Measurements from ENCODE around the gene TRIP13.
"Not testable (repeated sequence)": the region's sequence is repeated elsewhere in the genome, so short reads cannot be mapped to it uniquely, and the experiment has no call there.

TRIP13 gene

GRCh38 chr5:892394-893136 lies at the start of gene TRIP13, which contains the start of gene BRD9:
TRIP13 (plus strand) TSS chr5:892884; CDS start chr5:892999, 115 bp downstream.
BRD9 (minus strand) TSS chr5:892801; CDS start chr5:892657, 144 bp downstream.
- Histone ChIP-seq H3K4me2 (peak within 1 kb of the TSS; percentile 99), H4K20me1 (peaks cover 46% of the 10 kb centered on the region), H3K9ac (peak within 1 kb of the TSS; percentile 92), H3K4me1 (peaks cover 32% of the 10 kb centered on the region), H3K36me3 (peaks cover 74% of the 10 kb centered on the region), H3K9me3 (no peaks in the 10 kb centered on the region), H3K27me3 (no peaks in the 10 kb centered on the region), H3K4me3 (peak within 1 kb of the TSS; percentile 94), H3K27ac (peak within 1 kb of the TSS; percentile 92)
- TF ChIP-seq Cebpa-rat (IDR thresholded peaks at IDR 0.05): no peak

DNA sequence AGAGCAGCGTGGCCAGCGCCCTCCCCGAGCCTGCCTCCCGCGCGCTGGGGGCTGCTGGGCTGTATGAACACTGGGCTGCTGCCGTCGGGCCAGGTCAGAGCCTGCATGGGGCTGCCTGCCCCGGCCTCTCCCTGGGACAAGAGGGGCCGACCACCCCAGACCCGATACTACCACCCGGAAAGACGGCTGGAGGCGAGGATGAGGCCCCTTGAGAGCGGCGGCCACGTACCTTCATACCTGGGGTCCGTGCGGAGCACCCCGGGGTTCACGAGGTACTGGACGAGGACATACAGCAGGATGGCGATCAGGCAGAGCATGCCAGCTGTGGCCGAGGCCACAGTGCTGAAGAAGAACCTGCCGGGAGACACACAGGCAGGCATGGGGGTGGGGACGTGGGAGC lies 49.3 kb upstream of the TRIP13 start:
- H3K27ac ChIP-seq, H3K36me3 ChIP-seq, H3K4me3 ChIP-seq, H4K20me1 ChIP-seq, H3K9me3 ChIP-seq, H3K9ac ChIP-seq, H3K27me3 ChIP-seq, H3K4me2 ChIP-seq: not testable (repeated sequence)
- peaks cover 21% of the 10 kb centered on the region for H3K4me1 ChIP-seq

GRCh38 chr5:843926-844325 lies 48.8 kb upstream of the TRIP13 start:
- not testable (repeated sequence) for H3K4me2 ChIP-seq, H3K27me3 ChIP-seq, H3K4me3 ChIP-seq, H3K27ac ChIP-seq, H3K36me3 ChIP-seq, H3K9ac ChIP-seq, H4K20me1 ChIP-seq, H3K9me3 ChIP-seq
- peaks cover 17% of the 10 kb centered on the region for H3K4me1 ChIP-seq

DNA sequence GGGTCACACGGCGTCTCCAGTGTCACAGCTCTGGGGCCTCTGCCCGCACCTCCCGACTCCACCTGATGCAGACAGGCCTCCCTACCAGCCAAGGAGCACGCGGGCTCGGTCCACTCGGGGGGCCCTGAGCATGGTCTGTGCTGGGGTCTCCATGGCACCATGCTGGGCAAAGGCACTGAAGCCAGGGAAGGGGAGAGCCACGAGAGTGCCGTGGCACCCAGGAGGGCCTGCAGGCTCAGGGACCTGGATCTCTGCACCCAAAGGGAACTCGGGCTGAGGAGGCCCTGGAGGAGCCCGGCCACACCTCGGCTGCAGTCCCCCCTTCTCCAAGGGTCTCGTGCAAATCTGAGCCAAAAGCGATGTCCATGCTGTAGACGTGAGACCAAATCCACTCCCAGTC lies 48.3 kb upstream of the TRIP13 start:
- H3K4me1 ChIP-seq: peaks cover 17% of the 10 kb centered on the region
- H3K36me3 ChIP-seq, H3K4me2 ChIP-seq, H4K20me1 ChIP-seq, H3K27ac ChIP-seq, H3K9me3 ChIP-seq, H3K27me3 ChIP-seq, H3K9ac ChIP-seq, H3K4me3 ChIP-seq: not testable (repeated sequence)

DNA sequence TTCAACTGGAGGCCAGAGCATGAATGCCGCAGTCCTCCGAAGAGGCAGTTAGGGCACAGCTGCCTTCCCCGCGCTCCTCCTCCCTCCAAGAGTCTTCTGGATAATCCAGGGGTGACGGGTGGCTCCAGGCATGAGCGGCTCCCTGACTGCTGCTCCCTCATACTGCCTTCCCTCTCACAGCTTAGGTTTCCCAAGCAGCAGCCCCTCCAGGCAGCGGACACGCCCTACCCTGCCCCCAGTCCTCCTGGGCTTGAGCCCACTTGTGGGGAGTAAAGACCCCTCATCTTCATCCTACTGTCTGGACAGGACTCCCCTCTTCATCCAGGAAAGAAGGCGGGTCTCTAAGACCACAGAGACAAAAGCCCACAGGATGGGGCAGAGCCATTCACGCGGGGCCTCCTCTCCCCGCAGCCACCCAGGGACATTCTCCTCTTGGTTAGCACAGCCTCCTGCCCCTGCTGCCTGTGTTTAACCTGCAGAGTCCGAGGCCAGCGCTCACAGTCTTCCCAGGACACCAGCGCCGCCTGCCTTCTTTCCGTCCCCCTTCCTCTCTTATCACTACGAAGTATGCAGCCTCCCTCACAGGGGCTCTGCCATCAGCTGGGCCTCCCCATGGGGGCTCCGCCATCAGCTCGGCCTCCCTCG lies 47.5 kb upstream of the TRIP13 start:
- H3K36me3 ChIP-seq, H3K9me3 ChIP-seq, H3K4me2 ChIP-seq, H4K20me1 ChIP-seq, H3K27me3 ChIP-seq, H3K4me3 ChIP-seq, H3K27ac ChIP-seq, H3K9ac ChIP-seq: not testable (repeated sequence)
- peaks cover 17% of the 10 kb centered on the region for H3K4me1 ChIP-seq

DNA sequence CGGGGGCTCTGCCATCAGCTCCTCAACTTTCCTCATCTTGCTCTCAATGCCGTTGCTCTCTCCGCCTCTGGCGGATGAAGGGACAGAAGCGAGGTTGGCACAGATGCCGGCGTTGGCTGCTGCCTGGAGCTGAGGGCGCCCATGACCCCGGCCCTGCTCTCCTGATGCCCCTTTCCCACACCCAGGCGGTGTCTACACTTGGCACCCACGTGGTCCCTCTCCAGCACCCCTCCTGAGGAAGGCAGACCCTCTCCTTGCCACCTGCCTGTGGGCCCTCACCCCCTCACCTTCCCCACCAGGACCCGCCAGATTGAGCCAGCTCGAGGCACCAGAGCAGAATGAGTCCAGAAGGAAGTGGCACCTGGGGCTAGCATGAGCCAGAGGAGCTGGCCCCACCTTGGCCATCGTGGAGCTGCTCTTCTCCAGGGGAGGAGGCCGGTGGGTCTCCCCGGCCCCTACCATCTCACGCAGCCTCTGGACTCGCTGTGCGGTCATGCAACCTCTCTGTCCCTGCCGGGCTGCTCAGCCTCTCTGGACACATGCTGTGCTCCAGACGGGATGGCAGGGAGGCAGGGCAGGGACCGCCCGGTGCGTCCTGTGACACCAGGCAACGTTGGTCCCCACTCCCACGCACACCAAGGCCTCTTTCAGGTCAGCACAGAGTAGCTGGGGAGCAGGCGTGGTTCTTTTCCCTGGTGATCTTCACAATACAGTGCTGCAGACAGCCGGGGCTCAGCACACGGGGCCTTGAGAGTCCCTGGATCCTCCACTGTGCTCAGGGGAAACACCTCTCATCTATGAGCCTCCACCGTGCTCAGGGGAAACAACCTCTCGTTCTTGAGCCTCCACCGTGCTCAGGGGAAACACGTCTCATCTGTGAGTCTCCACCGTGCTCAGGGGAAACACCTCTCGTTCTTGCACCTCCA lies 46.7 kb upstream of the TRIP13 start:
- H3K27ac ChIP-seq, H3K27me3 ChIP-seq, H4K20me1 ChIP-seq, H3K4me2 ChIP-seq, H3K9ac ChIP-seq, H3K9me3 ChIP-seq, H3K36me3 ChIP-seq, H3K4me3 ChIP-seq: not testable (repeated sequence)
- H3K4me1 ChIP-seq: peaks cover 17% of the 10 kb centered on the region

- H4K20me1 ChIP-seq, H3K4me3 ChIP-seq, H3K9me3 ChIP-seq, H3K27ac ChIP-seq, H3K4me2 ChIP-seq, H3K36me3 ChIP-seq, H3K9ac ChIP-seq, H3K27me3 ChIP-seq: not testable (repeated sequence)
- H3K4me1 ChIP-seq: peaks cover 11% of the 10 kb centered on the region
Observed at GRCh38 chr5:846602-847091, 46.0 kb upstream of the TRIP13 start.

DNA sequence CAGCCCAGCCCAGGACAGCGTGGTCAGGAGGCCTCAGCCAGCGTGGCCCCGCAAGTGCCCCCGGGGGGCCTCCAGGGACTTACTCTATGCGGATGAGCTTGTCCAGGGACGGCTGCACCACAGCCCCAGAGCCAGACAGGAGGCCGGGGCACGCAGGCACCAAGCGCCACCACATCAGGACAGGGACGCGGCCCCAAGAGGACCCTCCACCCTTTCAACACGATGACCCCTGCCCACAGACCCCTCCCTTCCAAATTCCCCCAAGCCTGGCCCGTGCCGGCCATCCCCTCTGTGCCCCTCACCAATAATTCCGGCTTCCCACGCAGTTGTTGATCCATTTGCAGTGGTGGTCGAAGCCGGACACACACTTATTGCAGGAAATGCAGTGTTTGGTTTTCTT lies 45.5 kb upstream of the TRIP13 start:
- H3K9me3 ChIP-seq, H3K4me3 ChIP-seq, H3K9ac ChIP-seq: not testable (repeated sequence)

DNA sequence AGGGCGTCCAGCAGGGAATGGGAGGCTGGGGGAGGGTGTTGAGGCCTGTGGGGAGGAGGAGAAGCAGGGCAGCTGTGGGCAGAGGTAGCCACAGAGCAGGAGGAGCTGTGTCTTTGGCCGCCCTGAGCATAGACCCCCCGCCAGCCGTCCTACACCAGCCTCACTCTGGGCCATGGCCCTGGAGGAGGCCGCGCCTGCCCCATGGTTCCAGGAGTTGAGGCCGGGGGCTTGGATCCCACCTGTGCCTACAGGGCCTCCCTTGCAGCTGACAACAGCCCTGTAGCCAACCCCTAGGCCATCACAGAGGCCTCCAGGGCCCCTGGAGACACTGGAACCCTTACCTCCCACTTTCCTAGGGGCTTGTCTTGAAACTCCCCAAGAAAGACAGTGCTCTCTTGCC lies 44.9 kb upstream of the TRIP13 start:
- not testable (repeated sequence) for H3K4me2 ChIP-seq, H4K20me1 ChIP-seq, H3K4me3 ChIP-seq, H3K4me1 ChIP-seq, H3K27me3 ChIP-seq, H3K9ac ChIP-seq, H3K27ac ChIP-seq, H3K36me3 ChIP-seq, H3K9me3 ChIP-seq

More for the DNA sequence above, 45.5 kb upstream of the TRIP13 start:
- H3K36me3 ChIP-seq, H3K27me3 ChIP-seq, H4K20me1 ChIP-seq, H3K27ac ChIP-seq, H3K4me1 ChIP-seq, H3K4me2 ChIP-seq: not testable (repeated sequence)

DNA sequence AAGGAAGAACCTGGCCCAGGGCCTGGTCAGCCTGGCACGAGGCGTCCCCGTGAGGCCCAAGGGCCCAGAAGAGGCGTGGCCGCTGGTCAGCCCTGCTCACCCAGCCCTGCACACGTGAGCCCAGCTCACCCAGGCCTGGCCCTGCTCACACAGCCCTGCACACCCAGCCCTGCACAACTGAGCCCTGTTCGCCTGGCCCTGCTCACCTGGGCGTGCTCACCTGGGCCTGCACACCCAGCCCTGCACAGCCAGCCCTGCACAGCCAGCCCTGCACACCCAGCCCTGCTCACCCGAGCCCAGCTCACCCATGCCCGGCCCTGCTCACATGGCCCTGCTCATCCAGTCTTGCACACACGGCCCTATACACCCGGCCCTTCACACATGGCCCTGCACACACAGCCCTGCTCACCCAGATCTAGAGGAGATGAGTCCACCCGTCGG lies 44.0 kb upstream of the TRIP13 start:
- Histone ChIP-seq H3K4me2 (no peak overlapping the region), H4K20me1 (peaks cover 9% of the 10 kb centered on the region; the same call in 1 of the 2 replicates), H3K9me3 (no peaks in the 10 kb centered on the region), H3K9ac (no peak overlapping the region), H3K4me1 (no peaks in the 10 kb centered on the region), H3K36me3 (no peaks in the 10 kb centered on the region), H3K27ac (no peak overlapping the region), H3K4me3 (no peak overlapping the region), H3K27me3 (no peaks in the 10 kb centered on the region)
- no peak for TF ChIP-seq Cebpa-rat (IDR thresholded peaks at IDR 0.05)
